Measurements from ENCODE around the gene CFAP52. TPM values are rescaled to one million over a fixed set of nuclear protein-coding genes. Genes with fewer than 3 reads are reported as not detected.
"Not testable (repeated sequence)": the region's sequence is repeated elsewhere in the genome, so short reads cannot be mapped to it uniquely, and the experiment has no call there.

Gene CFAP52
- total RNA-seq, 1 donor from 2014 or later: not detected

DNA sequence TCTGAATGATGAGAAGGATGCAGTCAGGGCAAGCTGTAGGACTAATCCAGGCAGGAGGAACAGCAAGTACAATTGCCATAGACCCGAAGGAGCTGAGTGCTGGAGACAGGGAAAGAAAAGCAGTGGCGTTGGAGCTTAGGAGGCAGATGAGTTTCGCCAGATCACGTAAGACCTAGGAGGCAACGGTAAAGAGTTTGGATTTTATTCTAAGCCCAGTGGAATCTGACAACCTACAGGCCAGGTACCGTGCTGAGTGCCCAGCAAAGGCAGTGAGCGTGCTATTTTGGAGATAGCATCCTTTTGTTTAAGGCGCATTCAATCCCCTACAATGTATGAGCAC, 70.1 kb downstream of the CFAP52 start:
- DNase-seq (ENCODE audit: low spot score): no peak

DNA sequence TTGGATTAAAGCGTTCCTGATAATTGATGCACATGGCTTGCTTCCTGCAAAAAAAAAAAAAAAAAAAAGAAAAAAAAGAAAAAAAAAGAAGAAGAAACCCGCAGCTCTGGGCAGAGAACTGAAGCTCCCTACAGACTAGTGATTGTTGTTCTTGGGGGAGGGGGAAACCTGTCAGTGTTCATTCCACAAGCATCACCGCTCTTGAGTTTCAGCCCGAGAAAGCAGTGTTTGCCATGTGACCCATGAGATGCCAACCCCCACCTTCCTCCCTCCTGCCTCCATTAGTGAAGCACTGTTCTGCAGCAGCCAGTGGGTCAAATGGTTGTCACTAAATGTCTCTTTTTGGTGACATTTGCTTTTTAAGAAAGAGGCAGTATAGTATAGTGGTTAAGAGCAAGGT, 70.6 kb downstream of the CFAP52 start:
- DNase-seq (ENCODE audit: low spot score): no peak

DNA sequence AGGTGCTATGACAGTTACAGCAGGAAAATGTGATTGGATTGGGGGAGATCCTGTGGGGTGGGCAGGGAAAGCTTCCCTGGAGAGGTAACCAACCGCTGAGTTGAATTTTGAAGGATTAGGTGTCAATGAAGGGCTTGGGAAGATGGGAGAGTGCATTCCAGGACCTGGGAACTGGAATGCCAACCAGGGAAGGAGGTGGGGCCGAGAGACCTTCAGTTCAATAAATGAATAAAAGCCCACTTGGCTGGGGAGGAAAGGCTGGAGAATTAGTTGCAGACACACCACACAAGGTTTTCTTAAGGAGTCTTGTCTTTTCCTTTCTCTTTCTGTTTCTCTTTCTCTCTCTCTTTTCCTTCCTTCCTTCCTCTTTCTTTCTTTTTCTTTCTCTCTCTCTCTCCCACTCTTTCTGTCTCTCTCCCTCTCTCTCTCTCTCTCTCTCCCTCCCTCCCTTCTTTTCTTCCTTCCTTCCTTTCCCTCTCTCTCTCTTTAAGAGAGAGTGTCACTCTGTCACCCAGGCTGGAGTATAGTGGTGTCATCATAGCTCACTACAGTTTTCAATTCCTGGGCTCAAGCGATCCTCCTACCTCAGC, 72.2 kb downstream of the CFAP52 start:
- DNase-seq (ENCODE audit: low spot score): no peak

DNA sequence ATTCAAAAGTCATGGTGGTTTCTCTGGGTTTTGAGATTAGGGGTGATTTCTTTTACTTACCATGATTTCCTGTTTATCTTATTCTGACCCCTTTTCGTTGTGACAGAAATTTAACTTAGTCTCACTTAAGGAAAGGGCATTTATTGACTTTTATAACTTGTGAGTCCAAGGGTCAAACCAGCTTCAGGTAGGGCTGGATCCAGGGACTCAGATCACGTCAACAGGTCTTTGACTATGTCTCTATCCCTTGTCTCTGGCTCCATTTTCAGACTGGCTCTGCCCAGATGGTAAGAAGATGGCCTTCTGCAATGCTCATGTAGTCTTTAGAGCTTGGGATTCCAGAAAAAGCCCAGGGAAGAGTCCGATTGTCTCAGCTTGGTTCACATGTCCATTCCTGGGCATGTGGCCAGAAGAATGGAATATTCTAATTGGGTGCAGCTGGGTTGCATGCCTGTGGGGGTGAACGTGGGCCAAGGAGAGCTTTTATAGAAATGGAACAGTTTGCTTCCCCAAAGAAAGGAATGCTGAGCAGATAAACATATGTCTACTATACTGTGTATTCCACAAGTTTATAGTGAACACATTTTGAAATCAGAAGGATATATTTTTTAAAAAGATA, 82.3 kb downstream of the CFAP52 start:
- no peak for DNase-seq (ENCODE audit: low spot score)

DNA sequence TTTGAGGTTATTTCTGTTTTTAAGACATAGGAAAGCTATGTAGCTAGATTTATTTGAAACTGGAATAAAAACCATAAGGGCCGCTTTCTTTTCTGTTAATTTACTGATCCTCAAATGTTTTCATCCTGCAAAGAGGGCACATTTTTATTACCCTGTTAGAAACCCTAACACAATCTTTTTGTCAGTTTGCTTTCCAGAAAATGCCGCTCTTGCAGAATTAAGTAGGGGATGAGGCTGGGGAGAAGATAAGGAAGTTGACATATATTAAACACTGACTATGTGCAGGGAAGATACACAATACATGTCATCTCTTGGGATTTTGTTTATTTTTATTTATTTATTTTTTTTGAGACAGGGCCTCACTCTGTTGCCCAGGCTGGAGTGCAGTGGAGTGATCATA, 84.6 kb downstream of the CFAP52 start:
- no peak for DNase-seq (ENCODE audit: low spot score)

DNA sequence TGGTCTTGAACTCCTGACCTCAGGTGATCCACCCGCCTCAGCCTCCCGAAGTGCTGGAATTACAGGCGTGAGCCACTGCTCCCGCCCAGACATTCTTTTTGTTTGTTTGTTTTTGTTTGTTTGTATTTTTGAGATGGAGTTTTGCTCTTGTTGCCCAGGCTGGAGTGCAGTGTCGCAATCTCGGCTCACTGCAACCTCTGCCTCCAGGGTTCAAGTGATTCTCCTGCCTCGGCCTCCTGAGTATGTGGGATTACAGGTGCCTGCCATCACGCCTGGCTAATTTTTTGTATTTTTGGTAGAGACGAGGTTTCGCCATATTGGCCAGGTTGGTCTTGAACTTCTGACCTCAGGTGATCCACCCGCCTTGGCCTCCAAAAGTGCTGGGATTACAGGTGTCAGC, 87.1 kb downstream of the CFAP52 start:
- DNase-seq (ENCODE audit: low spot score): not testable (repeated sequence)

DNA sequence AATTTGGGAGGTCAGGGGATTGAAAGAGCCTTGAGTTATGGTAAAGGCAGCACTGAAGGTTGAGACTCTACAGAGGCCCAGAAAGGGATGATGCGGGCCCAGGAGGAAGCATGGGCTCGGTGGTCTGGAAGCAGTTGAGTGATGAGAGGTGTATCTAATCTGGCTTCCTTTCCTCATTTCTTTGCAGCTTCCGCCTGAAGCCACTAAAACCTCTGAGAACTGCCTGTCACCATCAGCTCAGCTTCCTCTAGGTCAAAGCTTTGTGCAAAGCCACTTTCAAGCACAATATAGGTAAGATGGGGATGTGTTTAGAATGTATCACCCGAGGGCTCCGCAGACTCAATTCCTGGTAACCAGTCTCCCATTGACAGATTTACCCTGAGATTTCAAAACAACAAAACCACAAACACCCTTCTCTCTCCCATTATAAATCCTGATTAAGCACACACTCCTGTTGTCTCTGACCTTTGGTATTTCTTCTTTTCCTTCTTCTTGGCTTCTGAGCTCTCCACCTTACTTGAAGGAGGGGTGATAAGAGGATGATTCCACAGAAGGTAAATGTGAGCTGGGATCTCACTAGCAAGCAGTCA, 90.1 kb downstream of the CFAP52 start:
- DNase-seq (ENCODE audit: low spot score): no peak

DNA sequence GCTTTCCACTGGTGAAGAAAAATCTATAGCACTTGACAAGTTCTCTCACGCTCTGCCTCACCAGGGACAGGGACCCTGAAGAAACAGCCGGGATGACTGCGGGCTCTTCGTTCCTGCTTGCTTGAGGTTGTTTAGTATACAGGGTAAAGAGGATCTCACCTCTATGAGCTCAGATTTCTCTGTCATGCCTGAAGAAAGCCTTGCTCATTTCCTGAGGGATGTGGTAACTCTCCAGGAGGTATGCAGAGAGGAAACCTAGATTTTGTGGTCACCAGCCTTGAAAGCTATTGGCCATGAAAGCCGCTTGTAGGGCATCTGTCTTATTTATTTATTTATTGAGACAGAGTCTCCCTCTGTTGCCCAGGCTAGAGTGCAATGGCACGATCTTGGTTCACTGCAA, 92.1 kb downstream of the CFAP52 start:
- no peak for DNase-seq (ENCODE audit: low spot score)

DNA sequence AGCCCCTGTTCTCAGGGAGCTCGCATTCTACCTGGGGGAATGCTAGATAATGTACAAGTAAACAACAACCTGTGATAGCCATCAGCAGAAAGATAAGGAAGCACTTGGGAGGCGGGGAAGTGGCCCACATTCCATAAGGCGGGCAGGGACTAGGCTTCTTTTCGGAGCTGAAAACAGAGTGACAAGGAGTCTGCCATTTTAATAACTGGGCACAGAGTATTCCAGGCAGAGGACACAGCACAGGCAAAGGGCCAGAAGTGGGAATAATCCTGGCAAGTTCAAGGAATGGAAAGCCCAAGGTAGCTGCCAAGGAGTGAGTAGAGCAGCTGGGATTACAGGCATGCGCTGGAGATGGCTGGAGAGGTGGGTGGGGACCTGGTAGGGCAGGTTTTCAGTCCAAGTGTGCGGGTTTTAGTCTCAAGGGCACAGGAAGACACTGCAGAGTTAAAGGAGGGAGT, 93.1 kb downstream of the CFAP52 start:
- no peak for DNase-seq (ENCODE audit: low spot score)

DNA sequence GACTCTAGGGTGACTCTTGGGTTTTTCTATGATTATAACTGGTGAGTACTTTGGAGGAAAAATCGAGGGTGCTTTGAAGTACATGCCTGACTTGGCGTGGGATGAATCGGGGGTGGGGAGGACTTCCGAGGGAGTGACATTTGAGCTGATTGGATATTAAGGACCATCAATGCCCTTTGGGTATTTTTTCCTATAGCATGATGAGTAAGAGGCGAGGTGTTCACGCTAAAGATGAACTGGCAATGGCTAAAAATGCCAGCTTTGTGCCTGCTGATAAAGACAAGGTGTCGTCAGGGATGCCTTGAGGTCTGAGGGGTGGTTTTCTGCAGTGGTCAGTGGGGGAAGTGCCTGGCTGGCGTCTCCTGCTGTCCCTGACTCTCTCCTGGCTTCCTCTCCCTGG, 94.2 kb downstream of the CFAP52 start:
- DNase-seq (ENCODE audit: low spot score): no peak

DNA sequence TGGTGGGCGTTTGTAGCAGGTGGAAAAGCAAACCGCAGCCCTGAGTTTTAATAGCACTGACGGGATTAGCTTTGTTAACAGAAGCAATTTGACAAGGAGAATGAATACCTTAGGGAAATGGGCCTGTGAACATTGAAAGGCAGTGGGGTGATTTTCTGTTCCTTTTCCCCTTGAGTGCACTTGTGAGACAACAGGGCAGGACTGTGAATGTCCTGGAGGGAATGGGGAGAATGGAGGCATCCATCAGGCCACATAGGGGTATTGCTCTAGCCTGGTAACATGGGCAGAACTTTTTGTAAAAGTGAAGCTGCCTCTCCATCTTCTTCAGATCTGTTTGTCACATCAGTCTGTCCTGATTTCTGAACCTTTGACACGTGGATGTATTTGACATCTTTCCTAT, 95.1 kb downstream of the CFAP52 start:
- no peak for DNase-seq (ENCODE audit: low spot score)

DNA sequence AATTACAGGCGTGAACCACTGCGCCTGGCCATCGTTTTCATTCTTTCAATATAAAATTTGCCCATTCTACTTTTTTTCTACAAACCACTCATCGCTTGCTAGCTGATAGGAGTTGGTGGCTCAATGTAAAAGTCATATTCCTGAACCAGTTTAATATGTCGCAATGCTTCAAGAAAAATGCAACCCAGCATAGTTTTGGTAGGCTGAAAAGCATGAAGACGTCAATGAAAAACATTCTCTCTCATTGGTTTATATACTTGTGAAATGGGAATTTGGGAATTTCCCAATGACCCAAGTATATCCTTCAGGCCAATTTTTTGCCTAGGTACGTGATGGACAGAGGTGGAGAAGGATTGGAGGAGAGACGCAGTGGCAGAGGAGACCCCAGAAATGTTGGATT, 95.8 kb downstream of the CFAP52 start:
- DNase-seq (ENCODE audit: low spot score): no peak

DNA sequence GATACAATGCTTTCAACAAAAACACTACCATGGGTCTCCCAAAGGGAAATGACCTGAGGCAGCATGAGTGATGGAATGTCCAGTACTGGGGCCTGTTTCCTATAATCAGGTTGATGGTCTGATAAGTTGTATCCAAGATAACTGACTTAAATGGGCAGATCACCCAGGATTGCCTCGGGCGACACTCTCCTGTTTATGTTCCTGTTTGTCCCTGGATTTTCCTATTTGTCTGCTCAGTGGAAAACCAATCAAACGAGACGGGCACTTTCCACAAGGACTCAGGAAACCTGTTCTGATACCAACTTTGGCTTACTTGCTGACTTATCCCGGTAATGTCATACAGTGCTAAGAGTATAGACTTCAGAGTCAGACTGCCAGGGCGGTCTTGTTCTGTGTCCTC, 96.2 kb downstream of the CFAP52 start:
- DNase-seq (ENCODE audit: low spot score): no peak

DNA sequence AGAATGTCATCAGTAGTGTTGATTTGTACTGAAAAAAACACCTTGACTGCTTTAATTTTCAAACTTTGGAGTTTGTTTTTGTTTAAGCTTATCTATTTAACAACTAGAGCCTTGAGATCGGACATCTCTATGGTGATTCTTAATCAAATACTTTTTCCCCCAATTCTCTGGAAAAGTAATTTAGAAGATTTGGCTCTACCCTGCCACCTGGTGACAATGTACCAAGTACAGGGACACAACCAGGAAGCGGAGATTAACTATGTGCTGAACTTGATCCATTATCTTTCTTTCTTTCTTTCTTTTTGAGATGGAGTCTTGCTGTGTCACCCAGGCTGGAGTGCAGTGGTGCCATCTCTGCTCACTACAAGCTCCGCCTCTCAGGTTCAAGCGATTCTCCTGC, 99.6 kb downstream of the CFAP52 start:
- no peak for DNase-seq (ENCODE audit: low spot score)

DNA sequence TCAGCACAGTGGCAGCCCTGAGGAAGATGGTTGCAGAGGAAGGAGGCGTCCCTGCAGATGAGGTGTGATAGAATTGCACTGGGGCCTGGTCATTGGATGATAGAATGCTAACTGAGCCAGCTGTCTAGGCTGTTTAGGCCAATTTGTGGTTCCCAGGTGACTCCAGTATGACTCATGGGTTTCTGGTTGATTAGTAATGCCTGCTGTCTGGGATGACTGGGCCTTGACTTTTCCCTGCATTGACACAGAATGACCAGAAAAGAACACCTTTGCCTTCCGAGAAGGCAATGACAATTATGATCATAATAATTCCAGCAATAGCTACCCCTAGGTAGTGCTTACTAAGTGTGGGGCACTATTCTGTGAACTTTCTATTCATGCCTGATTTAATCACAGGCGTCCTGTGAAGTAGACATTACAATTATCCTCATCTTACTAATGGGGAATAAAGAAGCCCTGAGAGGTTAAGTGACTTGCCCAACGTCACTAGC, 100.4 kb downstream of the CFAP52 start:
- DNase-seq (ENCODE audit: low spot score): no peak

DNA sequence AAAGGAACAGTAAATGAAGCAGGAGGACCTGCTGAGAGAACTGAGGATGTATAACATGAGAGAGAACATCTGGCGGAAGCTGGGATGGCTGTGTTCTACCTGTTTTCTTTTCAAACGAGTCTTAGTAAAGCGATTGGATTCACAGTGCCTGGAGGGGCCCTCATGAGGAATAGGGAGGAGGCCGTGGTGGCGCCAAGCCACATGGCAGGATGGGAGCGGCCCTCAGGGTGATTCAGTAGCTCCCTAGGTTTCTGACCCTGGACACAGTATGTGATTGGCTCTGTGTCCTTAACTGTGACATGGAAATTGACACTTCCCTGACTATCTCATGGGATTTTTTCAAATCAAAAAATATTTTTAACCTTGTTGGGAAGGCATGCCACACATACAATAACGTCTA, 101.0 kb downstream of the CFAP52 start:
- DNase-seq (ENCODE audit: low spot score): no peak

DNA sequence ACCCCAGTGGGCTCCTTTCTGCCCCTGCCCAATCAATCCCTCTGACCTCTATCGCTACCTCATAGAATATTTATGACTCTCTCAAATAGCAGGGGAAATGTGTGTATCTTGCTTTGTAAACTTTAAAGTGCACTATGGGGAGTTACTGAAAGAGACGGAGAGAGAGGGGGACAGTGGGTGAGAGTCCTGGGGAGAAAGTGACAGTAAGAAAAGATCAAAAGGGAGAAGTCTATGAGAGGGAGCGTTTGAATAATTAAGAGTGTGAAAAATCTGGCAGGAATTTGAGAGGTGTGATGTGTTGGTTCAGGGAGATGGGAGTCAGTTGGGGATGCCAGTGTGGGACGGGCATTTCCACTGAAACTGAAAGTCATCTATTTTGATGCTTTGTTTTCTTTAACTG, 101.5 kb downstream of the CFAP52 start:
- DNase-seq (ENCODE audit: low spot score): no peak

DNA sequence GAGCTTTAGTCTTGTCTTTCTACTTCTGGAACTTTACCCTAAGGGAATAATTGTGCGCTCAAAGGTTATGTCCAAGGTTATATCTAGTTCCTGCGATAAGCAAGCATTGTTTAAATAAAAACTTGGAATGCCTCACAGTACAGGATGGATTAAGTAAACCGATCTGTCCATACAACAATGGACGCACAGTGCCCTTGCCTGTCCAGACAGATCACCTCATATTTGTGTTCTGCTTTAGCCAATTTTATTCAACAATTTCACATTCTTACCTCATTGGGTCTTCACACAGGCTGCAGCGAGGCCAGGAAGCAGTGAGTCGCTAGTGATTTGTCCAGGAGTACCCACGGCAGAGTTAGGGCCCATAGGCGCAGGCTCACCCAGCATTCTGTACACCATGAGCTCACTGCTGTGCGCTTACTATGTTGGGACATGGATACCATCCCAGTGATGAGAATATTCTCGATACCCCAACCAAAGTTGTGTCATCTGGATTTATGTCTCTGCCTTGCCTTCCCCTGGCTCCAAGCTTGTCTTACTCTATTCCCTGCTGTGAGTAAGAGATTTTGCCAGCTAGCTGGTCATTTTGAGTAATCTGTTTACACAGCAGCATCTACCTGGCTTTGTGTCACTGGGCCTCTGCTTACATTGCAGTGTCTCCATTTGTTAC, 108.6 kb downstream of the CFAP52 start:
- DNase-seq (ENCODE audit: low spot score): no peak

Other genes with a start within 250 kb of the CFAP52 start
- 75.9 TPM for gene STX8, start 822 bp upstream of the CFAP52 start, total RNA-seq
- 7.6 TPM for gene USP43, start 68.9 kb downstream of the CFAP52 start, total RNA-seq
- gene DHRS7C, start 214.9 kb downstream of the CFAP52 start, total RNA-seq: not detected
- not detected for gene GSG1L2, start 245.4 kb downstream of the CFAP52 start, total RNA-seq
- gene GLP2R, start 249.3 kb downstream of the CFAP52 start, total RNA-seq: 0.10 TPM